GM04504 (cell line): ENCODE measurements around the gene LY6G6D.

Source experiments
- DNase-seq: peaks from one replicate; pipeline ENCODE4 v3.0.0-alpha.2; 2012; ENCODE audit warnings: low read depth

The LY6G6D gene

DNA sequence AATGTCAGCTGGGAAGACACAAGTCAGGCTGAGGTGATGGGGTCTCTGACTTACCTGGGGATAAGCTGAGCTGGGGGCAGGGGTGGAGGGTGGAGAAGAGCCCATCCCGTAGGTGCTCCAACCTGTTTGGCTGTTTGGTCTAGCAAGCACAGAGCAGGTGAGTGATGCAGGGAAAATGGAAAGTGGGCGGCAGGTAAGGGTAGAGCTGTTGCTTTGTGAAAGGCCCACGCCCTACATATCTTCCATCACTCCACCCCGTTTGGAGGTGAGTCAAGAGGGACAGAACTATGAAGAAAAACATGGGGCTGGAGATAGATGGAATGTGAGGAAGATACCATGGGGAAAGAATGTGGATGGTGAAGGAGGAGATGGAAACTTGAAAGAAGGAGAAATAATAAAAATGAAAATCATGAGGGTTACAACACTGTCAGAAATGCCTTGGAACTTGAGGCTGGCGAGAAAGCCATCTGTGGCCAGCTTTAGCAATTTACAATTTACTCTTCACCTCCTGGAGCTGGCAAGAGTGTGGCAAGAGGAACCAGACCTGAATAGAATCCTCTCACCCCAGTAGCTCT lies 5.1 kb downstream of the LY6G6D start:
- no peak for DNase-seq

DNA sequence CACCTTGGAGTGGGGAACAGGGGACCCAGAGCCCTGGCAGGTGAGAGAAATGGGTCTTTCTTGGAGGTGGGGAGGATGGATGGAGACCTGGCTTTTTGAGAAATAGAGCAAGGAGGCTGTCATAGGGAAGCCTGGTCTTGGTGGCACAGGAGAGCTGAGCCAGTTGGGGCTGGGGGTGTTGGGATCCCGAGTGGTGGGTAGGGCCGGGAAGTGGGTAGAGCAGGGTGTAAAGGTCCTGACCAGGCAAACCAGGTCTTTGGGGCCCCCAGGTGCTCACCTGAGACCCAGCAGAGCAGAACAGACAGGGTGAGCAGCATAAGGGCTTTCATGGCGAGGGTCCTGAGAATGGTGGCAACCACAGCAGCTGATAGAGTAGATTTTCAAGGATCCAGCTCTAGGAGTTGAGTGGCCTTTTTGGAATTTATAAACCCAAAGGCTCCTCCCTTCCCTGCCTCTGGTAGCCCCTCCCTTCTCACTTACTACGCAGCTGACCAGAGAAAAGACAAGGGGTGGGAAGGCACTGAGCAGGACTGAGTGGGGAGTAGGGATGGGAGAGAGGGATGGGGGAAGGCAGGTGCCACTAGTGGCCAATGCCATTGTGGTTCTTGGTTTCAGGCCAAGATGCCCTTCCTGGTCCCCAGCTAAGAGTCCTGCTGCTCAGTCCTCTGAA lies 6.3 kb downstream of the LY6G6D start, which contains the start of gene LY6G6C:
TSS of gene LY6G6C (minus strand) at position 396 of the 670 bp plus-strand sequence. CDS start at position 329, 67 bp downstream.
- no peak for DNase-seq

DNA sequence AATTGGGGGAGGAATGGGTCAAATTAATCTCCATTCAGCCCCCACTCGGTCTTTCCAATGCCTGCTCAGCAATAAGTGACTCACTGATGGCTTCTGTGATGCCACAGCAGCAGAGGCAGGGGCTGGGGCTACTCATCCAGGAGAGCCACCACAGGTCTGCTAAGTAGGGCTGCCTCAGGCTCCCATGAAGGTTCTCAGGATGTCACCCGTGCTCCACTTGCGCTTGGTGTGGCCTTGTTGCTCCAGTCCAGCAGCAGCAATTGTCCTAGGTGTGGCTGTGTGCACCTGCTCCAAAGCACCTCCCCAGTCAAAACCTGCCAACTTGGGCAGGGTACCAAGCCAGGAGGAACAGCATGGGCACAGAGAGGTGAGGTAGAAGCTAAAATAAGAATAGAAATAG lies 7.0 kb downstream of the LY6G6D start:
- no peak for DNase-seq

DNA sequence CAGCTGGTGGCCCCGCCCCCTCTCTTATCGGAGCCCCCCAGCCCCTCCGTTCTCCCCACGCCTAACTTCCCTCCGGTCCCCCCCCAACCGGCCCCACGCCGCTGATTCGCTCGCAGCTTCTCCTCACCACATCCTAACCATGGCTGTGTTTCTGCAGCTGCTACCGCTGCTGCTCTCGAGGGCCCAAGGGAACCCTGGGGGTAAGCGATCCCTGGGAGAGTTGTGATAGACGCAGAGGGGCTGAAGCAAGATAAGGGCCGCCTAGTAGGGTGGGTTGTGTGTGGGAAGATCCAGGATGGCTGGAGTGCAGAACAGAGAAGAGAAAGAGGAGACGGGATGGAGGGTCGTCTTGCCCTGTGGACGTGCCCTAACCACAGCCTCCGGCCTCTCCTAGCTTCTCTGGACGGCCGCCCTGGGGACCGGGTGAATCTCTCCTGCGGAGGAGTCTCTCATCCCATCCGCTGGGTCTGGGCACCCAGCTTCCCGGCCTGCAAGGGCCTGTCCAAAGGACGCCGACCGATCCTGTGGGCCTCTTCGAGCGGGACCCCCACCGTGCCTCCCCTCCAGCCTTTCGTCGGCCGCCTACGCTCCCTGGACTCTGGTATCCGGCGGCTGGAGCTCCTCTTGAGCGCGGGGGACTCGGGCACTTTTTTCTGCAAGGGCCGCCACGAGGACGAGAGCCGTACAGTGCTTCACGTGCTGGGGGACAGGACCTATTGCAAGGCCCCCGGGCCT lies 8.3 kb downstream of the LY6G6D start, which contains the start of gene MPIG6B:
TSS of gene MPIG6B (plus strand) at position 129 of the 735 bp plus-strand sequence. CDS start at position 140, 11 bp downstream.
- DNase-seq = no peak

DNA sequence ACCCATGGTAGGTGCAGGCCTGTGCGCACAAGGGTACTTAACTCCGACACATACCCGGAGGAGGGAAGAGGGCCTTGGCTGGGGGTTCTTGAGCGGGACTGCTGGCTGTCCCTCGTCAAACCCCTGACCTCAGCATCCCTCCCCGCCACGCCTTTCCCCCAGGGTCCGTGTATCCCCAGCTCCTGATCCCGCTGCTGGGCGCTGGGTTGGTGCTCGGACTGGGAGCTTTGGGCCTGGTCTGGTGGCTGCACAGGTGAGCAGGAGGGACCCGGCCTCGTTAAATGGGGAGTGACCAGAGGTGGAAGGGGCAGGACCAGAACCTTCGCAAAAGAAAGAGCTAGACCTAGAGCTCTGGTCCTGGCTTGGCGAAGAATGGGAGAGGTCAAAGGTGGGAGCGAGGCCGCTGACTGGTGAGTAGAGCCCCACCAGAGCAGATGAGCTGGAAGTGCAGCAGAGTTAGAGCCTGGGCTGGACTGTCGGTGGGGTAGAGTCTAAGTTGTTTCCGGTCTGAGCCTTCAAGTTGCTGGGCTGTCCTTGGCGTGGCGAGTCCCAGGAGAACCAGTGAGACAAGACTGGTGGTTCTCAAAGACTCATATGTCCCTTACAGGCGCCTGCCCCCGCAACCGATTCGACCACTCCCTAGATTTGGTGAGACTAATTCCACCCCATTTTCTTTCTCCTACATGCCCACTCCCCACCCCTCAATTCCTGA lies 9.0 kb downstream of the LY6G6D start:
- DNase-seq = no peak

DNA sequence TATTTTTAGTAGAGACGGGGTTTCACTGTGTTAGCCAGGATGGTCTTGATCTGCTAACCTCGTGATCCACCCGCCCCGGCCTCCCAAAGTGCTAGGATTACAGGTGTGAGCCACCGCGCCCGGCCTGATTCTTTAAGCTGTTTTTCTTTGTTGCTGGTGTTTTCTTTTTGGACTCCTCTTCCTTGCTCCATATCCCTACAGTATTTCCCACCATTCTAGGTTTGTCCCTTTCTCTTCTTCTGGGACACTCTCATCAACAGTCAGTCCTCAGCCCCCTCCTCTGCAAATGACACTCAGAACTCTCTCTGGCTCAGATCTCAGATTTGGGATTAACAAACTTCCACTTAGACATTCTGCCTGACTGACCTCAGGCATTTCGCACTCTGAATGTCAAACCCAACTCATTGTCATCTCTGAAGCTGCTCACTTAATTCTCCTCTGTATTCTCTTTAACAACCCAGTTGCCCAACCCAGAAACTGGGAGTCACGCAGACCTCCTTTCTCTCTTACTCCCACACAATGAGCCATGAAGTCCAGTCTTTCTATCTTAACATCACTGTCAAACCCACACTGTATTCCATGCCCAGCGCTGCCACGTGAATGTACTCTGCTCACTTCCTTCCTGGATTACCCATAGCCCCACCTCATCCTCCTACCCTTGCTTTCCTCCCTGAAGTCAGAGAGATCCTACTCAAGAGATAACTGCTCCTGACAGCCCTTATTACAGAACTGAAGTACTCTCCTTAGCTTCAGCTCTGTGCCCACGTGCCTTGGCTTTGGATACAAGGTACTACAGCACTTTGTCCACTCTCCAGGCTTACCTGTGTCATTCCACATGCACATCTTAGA lies 10.6 kb downstream of the LY6G6D start:
- no peak for DNase-seq

DNA sequence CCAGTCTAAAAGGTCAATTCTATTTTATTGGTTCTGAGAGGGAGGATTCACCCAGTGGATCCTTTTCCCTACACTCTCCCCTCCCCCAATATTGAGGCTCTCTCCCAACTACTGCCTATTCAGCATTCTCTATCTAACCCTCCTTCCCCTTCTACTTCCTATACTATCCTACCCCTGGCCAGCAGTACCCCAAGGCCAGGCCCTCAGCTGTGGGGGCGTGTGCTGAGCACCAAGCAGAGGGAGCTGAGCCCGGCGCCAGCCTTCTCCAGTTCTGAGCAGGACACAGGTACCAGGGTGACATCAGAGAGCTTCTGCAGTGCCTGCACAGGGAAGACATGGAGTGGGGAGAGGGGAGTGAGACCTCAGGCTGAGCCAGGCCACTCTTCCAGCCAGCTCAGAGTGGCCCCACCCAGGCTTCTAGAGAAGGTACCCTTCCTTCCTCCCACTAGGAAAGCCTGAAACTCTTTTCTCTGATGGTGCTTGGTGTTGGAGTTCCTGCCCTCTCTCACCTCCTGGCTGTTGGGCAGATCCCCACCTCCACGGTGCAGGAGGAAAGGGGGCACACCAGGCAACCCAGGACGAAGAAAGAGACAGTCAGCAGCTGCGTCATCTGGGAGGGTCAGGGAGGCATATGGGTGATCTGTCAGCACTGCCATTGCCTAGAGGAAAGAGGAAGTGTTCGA lies 12.0 kb downstream of the LY6G6D start:
- DNase-seq = no peak

DNA sequence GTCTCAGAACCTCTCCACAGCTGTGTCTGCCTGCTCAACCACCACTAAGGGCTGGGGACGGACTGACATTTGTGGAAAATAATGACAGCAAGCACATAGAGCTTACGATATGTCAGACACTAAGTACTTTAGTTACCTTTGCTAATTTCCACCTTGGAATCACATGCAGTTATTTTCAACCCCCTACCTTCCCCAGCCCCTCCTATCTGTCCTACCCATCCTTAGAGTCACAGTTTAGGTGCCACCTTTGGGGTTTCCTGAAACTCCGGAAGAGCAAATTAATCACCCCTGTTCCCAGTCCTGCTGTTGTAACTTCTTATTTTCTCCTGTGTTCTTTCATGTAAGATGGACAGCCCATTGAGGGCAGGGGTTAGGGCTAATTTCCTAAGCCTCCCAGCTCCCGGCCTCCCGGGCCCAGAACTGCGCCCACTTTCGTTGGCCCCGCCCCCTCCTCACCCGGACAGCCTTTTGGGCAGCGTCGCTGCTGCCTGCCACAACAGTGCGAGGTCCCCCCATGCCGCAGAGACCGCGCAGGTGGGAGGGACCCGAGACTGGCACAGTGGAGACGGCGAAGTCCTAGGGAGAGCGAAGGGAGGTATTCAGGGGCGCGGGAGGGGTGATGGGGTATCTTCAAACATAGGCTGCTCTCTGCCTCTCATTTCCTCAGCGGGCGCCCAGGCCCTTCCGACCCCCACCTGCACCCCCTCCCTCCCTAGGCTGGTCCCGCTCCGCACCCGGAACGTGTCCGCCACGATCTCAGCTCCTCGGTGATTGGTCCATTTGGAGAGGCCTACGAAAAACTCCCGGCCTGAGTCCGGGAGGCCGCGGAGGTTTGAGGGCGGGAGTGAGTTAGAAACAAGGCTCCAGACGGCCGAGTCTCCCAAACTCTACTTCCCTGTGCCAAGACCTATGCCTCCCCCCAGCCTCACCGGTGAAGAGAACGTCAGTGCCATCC lies 12.8 kb downstream of the LY6G6D start:
- DNase-seq = no peak

DNA sequence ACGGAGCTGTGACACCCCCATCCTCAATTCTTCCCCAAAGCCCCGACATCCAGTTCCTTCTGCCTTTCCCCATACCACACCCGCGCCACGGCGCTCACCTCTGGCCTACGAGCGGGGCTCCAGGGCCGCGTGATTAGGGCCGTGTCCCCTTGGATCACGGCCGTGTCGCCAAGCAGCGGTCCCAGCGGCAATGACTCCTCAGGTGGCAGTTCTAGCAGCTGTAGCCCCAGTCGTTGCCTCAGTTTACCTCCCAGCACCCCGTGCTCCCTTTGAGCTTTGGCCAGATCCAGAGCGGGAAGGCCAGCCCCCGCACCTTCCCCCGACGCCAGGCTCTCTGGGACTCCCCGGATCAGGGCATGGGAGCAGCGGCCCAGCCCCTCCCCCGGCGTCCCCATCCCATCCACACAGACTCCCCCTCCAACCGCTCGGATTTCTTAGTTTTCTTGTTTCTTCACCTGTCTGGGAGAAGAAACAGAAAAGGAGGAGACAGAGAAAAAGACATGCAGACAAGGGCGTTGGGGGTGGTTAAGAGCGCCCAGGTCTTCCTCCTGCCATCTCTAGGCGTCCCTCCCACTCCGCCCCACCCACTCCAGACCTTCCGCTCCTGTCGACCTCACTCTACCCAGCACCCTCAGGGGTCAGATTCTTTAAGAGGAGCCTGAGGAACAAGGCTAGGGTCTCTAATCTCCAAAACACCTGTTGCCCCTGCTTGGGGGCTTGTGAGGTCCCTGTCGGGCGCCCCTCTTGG lies 13.8 kb downstream of the LY6G6D start, which contains the start of gene DDAH2:
TSS of gene DDAH2 (minus strand) at position 533 of the 748 bp plus-strand sequence. CDS start at position 395, 138 bp downstream.
- DNase-seq = no peak

DNA sequence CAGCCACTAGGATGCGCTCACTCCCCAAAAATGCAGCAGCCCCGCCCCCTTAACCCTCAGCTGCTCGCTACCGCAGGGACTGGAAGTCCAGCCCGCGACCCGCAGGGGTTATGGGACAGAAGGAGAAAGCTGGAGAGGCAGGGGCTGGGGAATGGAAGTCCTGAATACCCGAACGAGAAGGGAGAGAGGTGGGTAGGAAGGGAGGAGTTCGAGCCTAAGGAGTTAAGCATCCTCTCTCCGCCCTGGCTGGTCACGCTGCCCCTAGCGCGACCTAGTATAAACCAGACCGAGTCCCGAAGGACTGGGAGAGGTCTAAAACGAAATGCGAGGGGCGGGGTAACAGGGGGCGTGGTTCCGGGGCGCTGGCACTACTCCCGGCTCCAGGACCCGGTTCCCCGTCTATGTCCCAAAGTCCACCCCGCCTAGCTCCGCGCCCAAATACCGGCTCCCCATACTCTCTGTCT lies 14.4 kb downstream of the LY6G6D start:
- DNase-seq = peak; percentile 84

DNA sequence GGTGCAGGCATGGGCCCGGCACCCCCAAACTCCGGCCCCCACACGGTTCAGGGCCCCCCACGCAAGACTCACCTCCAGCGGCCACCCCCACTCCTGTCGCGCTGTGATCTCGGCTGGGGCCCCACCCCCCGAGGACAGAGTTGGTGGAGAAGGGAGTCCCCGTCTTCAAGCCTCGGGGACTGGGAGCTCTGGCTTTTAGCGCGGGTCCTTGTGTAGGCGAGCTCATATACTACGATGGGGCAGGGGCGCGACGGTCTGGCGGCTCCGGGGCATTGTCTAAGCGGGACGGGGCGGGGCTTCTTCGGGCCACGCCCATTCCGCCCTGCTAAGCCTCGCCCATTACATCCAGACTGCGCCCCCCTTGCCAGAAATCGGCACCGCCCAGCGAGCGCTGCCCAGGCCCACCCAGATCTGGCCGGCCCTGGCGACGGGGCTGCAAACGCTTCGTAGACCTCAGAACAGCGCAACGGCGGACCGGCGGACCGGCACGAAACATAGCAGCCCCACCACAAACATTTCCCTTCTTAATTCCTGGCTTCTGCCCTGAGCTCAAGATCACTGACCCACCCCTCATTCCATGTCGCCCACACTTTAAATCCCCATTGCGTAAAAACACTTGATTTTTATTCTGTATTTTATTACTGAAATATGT lies 15.0 kb downstream of the LY6G6D start:
- DNase-seq = peak; percentile 79

DNA sequence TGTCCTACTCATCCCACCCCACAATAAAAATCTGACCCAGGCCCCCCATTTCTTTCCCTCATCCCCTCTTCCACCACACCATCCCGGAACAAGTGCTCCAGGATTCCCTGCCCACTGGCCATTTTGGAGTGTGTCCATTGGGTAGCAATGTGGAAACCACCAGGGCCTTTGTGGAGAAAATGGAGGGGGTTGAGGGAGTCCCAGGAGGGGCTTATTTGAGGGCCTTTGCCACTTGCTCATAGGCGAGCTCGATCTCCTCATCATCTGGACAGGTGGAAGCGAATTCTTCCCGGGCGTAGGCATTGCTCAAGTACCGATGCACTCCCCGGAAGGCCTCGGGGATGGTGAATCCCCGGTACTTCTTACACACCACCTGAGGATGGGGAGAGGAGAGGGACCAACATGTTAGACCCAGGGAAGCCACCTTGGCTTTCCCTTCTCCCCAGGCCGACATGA lies 15.5 kb downstream of the LY6G6D start:
- DNase-seq = no peak

DNA sequence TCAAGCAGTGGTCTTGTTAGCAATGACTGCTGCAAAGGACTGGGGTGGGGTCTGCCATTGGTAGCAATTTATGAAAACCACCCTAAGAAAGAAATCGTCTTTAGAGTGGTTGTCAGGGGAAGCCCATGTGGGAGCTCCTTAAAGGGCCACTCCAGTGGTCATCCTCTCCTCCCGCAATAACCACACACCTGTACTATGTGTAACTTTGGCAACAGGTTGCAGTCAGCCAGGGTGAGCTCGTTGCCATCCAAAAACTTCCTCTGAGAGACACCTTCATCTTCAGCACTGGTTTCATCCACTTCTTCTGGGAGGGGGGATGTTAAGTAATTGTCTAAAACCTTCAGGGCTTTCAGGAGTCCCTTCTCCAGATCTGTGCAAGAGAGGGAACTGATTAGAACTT lies 16.9 kb downstream of the LY6G6D start:
- no peak for DNase-seq

DNA sequence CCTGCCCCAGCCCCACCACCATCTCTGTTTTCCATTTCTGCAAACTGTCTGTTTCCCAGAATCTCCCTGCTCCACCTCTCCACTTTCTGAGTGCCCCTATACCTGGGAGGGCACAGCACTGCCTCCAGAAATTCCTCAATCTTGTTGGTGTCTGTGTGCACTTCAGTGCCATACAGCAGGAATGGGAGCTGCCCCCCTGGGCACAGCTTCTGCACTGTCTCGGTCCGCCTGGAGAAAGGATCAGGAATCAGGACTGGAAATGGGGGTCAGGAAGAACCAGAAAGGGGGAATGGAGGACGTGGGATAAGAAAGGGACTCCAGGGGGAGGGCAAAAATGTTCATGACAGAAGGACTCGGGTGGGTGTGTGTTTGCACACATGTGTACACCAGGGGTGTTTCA lies 18.6 kb downstream of the LY6G6D start:
- no peak for DNase-seq

DNA sequence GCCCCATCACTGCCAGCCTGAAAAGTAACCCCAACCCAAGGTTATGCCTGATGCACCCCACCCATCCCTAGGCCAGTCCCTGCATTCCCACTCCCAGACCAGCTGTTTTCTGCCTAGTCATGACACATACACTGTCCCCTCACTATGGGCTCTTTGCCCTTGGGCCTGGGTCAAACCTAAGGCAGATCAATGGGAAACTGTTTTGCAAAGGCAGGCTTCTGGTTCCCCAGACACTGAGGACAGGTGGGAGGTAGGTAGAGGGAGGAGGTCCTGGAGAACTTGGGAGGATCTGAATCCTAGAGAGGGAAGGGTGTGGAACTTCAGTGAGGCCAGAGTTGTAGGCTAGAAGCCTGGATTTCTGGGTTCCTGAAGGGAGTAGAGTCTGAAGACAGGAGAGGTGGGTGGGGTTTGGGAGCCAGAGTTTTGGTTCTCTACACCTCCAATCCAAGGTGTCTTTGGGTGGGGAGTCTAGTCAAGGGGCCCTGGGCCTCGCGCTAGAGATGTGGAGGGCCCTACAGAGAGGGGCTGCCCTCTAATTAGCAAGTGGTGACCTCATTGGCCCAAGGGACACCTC lies 19.2 kb downstream of the LY6G6D start:
- no peak for DNase-seq

DNA sequence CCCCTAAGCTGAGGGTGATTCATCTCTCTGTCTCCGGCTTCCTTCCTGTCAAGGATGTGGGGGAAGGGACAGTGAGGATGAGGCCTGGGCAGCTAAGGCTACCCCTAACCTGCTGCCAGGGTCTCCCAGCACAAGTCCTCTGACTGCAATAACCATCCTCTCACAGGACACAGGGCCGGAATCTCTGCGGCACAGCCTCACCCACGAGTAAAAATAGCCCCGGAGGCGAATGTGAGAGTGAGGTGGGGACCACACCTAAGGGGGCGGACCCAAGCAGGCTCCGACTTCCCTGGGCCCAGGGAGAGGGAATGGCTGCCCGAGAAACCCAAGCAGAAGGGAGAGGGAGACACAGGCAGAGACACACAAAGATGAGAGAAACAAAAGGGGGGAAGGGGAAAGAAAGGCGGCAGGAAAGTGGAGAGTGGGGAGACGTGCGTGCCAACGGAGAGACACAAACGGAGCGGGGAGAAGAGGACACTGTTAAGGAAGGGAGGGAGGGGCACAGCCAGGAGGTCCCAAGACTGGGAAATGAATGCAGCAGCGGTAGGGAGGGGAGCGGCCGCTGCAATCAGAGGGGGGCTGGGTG lies 19.8 kb downstream of the LY6G6D start:
- DNase-seq = peak; percentile 51

DNA sequence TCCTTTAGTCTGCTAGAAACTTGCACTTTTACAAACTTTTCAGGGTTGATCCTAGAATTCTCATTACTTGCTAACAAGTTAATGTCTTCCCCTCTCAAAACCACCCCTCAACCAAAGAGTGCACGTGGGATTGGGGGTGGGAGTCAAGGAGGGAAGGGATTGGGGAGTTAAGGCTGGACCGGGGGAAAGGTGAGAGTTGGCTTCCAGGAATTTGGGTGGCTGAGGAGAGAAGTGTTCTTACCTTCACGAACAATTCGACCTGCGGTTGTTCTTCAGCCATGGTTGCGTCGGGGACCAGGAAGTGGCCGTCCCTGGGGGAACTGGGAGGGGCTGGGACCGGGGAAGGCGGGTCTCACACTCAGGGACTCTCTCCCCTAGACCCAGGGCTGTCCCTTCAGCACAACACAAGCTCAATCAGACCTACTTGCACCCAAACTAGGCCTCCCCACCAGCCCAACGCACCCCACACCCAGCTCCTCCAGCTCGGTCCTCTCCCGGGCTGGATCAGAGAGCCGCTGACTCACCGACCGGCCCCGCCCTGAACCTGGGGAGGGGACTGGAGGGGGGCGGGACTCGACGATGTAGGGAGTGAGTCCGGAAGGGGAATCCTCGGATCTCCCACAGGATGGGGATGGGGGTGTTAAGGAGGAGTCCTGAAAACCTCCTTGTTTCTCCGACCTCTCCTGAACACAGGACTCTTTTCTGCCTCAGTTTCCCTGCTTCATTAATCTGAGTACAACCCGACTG lies 21.0 kb downstream of the LY6G6D start, which contains the start of gene CLIC1:
TSS of gene CLIC1 (minus strand) at position 510 of the 747 bp plus-strand sequence. CDS start at position 280, 230 bp downstream.
- DNase-seq = peak; percentile 62
